ENCODE data around the gene TOP1.

The TOP1 gene

GRCh38 chr20:41030531-41031242 lies 2.1 kb downstream of the TOP1 start:
- DNase-seq (ENCODE audit: extremely low spot score) = no peak
- ChIA-PET CTCF (interaction anchor here (0.7 to 2.3 kb wide), 6 partner anchors 9 to 50 kb away, joined by 3 to 16 read pairs (median 7); no protein-coding TSS in a partner anchor), POLR2A (interaction anchor here (0.5 to 2.3 kb wide), 3 partner anchors 10 to 40 kb away, joined by 3 to 6 read pairs (median 3); no protein-coding TSS in a partner anchor)
- TF ChIP-seq, protein P1, sequence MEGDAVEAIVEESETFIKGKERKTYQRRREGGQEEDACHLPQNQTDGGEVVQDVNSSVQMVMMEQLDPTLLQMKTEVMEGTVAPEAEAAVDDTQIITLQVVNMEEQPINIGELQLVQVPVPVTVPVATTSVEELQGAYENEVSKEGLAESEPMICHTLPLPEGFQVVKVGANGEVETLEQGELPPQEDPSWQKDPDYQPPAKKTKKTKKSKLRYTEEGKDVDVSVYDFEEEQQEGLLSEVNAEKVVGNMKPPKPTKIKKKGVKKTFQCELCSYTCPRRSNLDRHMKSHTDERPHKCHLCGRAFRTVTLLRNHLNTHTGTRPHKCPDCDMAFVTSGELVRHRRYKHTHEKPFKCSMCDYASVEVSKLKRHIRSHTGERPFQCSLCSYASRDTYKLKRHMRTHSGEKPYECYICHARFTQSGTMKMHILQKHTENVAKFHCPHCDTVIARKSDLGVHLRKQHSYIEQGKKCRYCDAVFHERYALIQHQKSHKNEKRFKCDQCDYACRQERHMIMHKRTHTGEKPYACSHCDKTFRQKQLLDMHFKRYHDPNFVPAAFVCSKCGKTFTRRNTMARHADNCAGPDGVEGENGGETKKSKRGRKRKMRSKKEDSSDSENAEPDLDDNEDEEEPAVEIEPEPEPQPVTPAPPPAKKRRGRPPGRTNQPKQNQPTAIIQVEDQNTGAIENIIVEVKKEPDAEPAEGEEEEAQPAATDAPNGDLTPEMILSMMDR (IDR thresholded peaks at IDR 0.05; ENCODE audit: control extremely low read depth, extremely low read depth, low read depth, missing control alignments) = no peak

DNA sequence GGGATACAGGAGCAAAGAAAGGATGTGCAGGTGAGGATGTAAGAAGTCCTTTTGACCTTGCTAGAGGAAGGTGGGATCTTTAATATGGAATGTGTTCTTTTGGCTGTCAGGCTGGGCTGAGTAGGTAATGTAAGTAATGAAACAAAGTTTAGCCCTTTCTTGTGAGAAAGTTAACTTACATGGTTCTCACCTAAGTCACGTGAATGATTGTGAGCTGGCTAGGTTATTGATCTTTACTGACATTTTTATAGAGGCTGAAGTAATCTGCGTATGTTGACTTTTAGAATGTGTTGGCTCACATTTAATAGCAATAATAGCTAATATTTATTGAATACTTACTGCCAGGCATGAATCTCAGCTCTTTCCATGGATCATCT lies 2.6 kb downstream of the TOP1 start:
- POLR2A ChIA-PET = interaction anchor here (0.5 to 2.3 kb wide), 2 partner anchors 17 to 40 kb away, joined by 3 to 6 read pairs; no protein-coding TSS in a partner anchor
- CTCF ChIA-PET = interaction anchor here (0.7 to 2.3 kb wide), 8 partner anchors 9 to 68 kb away, joined by 3 to 16 read pairs (median 4); no protein-coding TSS in a partner anchor

DNA sequence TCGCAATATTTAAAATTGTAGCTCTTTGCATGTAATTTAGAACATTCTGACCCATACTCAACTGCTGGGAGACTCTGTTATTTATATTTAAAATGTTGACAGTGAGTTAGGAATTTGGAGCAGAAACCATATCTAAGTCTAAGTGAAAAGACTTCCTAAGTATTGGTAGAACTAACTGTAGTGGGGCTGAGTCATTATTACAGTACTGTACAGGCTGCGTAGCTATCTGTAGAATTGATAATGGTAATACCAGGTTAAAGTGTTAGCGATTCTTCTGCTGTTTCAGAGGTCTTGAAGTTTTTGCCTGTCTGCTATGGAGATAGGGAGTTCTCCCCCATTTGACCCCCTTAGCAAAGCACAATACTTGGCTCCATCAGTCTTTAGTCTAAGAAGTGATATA lies 3.6 kb downstream of the TOP1 start:
- ChIA-PET CTCF (interaction anchor here (0.9 to 2.3 kb wide), 8 partner anchors 9 to 69 kb away, joined by 3 to 16 read pairs (median 4); no protein-coding TSS in a partner anchor), POLR2A (interaction anchor here (1.4 to 2.3 kb wide), 2 partner anchors 14 to 41 kb away, joined by 3 to 6 read pairs; no protein-coding TSS in a partner anchor)

More for the DNA sequence above, 2.6 kb downstream of the TOP1 start:
- no peak for DNase-seq (ENCODE audit: extremely low spot score)
- TF ChIP-seq, protein P1 (IDR thresholded peaks at IDR 0.05; ENCODE audit: control extremely low read depth, extremely low read depth, low read depth, missing control alignments) = no peak

DNA sequence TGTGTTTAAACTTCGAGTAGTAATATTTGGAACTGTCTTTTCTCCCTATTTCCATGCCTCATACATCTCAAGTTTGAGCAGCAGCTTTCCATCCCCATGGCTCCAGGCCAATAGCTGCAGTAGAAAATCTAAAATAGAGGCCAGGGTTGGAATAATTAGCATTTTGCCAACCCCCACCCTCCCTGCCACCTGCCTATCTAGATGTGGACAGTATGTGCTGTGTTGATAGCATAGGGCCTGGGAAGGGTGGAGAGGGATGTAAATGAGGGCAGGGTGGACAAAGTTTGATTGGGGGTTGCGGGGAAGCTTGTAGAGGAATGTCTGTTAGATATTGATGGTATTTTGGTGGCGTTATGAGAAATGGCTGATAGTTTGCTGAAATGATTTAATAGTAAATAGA lies 5.6 kb downstream of the TOP1 start:
- no peak for DNase-seq (ENCODE audit: extremely low spot score)
- TF ChIP-seq, protein P1 (IDR thresholded peaks at IDR 0.05; ENCODE audit: control extremely low read depth, extremely low read depth, low read depth, missing control alignments) = no peak
- ChIA-PET POLR2A (interaction anchor here (0.6 kb wide), 1 partner anchor 358 kb away, joined by 3 read pairs; no protein-coding TSS in a partner anchor), CTCF (interaction anchor here (0.7 to 1.6 kb wide), 4 partner anchors 8 to 44 kb away, joined by 3 to 4 read pairs (median 4); no protein-coding TSS in a partner anchor)

More for the DNA sequence above, 3.6 kb downstream of the TOP1 start:
- DNase-seq (ENCODE audit: extremely low spot score) = no peak
- TF ChIP-seq, protein P1 (IDR thresholded peaks at IDR 0.05; ENCODE audit: control extremely low read depth, extremely low read depth, low read depth, missing control alignments) = no peak

DNA sequence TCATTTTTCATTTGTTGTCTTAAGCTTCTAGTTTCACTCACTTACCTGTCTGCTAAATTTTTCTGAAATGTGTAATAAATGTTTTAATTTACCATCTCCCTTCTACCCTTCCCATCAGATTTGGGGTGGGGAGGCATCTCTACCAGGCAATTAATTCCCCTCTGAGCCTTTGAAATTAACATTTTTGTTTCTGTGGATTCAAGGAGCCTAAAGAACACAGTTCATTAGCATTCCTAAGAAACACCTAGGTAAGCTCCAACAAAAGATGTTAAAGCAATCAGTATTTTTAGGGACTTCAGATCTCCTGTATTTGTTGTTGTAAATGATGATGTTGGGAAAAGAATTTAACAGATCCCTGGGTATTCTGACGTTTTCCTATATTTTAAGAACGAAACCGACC lies 6.6 kb downstream of the TOP1 start:
- CTCF ChIA-PET = interaction anchor here (0.7 to 3.6 kb wide), 6 partner anchors 12 to 74 kb away, joined by 3 to 23 read pairs (median 4); no protein-coding TSS in a partner anchor
- TF ChIP-seq, protein P1 (IDR thresholded peaks at IDR 0.05; ENCODE audit: control extremely low read depth, extremely low read depth, low read depth, missing control alignments) = no peak
- POLR2A ChIA-PET = no interaction called here
- no peak for DNase-seq (ENCODE audit: extremely low spot score)

- no peak for DNase-seq (ENCODE audit: extremely low spot score)
- TF ChIP-seq, protein P1 (IDR thresholded peaks at IDR 0.05; ENCODE audit: control extremely low read depth, extremely low read depth, low read depth, missing control alignments) = no peak
- ChIA-PET CTCF (interaction anchor here (1.0 to 3.6 kb wide), 4 partner anchors 10 to 68 kb away, joined by 3 to 23 read pairs (median 6); no protein-coding TSS in a partner anchor), POLR2A (interaction anchor here (0.8 kb wide), 1 partner anchor 23 kb away, joined by 3 read pairs; no protein-coding TSS in a partner anchor)
Observed at GRCh38 chr20:41037179-41037578, 8.6 kb downstream of the TOP1 start.
